Measurements from ENCODE around the gene CCNT1. TPM values are rescaled to one million over a fixed set of nuclear protein-coding genes. Genes with fewer than 3 reads are reported as not detected.

CCNT1 gene
- total and polyA plus RNA-seq, 2 experiments from 2014 or later, result 12.8 to 33.6 TPM

- TF ChIP-seq ZNF462 (CRISPR knock-in tag; IDR thresholded peaks at IDR 0.05) (no peak), CTCF (conservative IDR thresholded peaks at IDR 0.05; ENCODE audit: low read depth in 2 of 2) (no peak), POLR2AphosphoS5 (IDR thresholded peaks at IDR 0.05; ENCODE audit: low read depth) (no peak), CREB1 (CRISPR knock-in tag; IDR thresholded peaks at IDR 0.05; ENCODE audit: low read depth) (no peak), JUNB (IDR thresholded peaks at IDR 0.05; ENCODE audit: unreplicated experiment) (no peak)
Observed at GRCh38 chr12:48691826-48692487, 24.6 kb downstream of the CCNT1 start (continued).

GRCh38 chr12:48690990-48691389, 25.5 kb downstream of the CCNT1 start:
- H3K79me2 ChIP-seq (replicated peaks; ENCODE audit: insufficient read depth), result peaks cover 22% of the 10 kb centered on the region
- Mint-ChIP-seq H3K27ac (no peak overlapping the region), H3K27me3 (ENCODE audit: insufficient read depth, low read depth, poor library complexity) (peaks cover 2% of the 10 kb centered on the region), H3K4me1 (no peaks in the 10 kb centered on the region), H3K9me3 (no peaks in the 10 kb centered on the region), H3K4me3 (no peak overlapping the region), H3K36me3 (ENCODE audit: low read depth) (peaks cover 55% of the 10 kb centered on the region)
- ATAC-seq (no peak), DNase-seq (ENCODE audit: low spot score) (no peak)
- no peaks in the 10 kb centered on the region for H3K27me3 ChIP-seq (ENCODE audit: insufficient read depth)
- H3K9me2 ChIP-seq (ENCODE audit: insufficient read depth), result no peaks in the 10 kb centered on the region
- peaks cover 35% of the 10 kb centered on the region for H3K36me3 ChIP-seq (ENCODE audit: insufficient read depth)
- H3K4me1 ChIP-seq (ENCODE audit: insufficient read depth), result no peaks in the 10 kb centered on the region
- no peak overlapping the region for H3K27ac ChIP-seq (ENCODE audit: low read depth)
- no peak overlapping the region for H2AFZ ChIP-seq
- H3K4me2 ChIP-seq, result no peak overlapping the region
- H3F3A ChIP-seq (replicated peaks; ENCODE audit: low read depth), result no peaks in the 10 kb centered on the region
- no peak overlapping the region for H3K4me3 ChIP-seq
- peaks cover 14% of the 10 kb centered on the region for H4K20me1 ChIP-seq (replicated peaks; ENCODE audit: insufficient read depth)
- no peak for TF ChIP-seq POLR2AphosphoS5 (IDR thresholded peaks at IDR 0.05; ENCODE audit: low read depth)
- TF ChIP-seq CREB1 (CRISPR knock-in tag; IDR thresholded peaks at IDR 0.05; ENCODE audit: low read depth), result no peak
- no peak for TF ChIP-seq REST (IDR thresholded peaks at IDR 0.05; ENCODE audit: unreplicated experiment)
- TF ChIP-seq ZNF331 (CRISPR knock-in tag; IDR thresholded peaks at IDR 0.05; ENCODE audit: low read depth), result no peak
- no peak for TF ChIP-seq ETS1 (IDR thresholded peaks at IDR 0.05)
- no peak for TF ChIP-seq STAT1 (IDR thresholded peaks at IDR 0.05; ENCODE audit: unreplicated experiment)
- no peak for TF ChIP-seq CTCF (conservative IDR thresholded peaks at IDR 0.05; ENCODE audit: low read depth in 2 of 2)

Data from GM23338 (cell line).